Measurements from ENCODE around the gene USP47.

Gene USP47

GRCh38 chr11:12003336-12003735, 161.6 kb downstream of the USP47 start:
- no peaks in the 10 kb centered on the region for H3K36me3 ChIP-seq (ENCODE audit: insufficient read depth, low read length)
- no peaks in the 10 kb centered on the region for H3K9me3 ChIP-seq (ENCODE audit: low read length)
- no peak overlapping the region for H3K27ac ChIP-seq (ENCODE audit: low read depth, low read length)
- no peak overlapping the region for H3K9ac ChIP-seq (ENCODE audit: low read length)
- no peak overlapping the region for H3K4me3 ChIP-seq (ENCODE audit: low read depth in 1 of 2, low read length in 2 of 2)
- H3K27me3 ChIP-seq (ENCODE audit: control insufficient read depth in 1 of 2, insufficient read depth in 2 of 2, low read length in 2 of 2), result peaks cover 9 to 10% of the 10 kb centered on the region in 2 donors
- H3K4me1 ChIP-seq (ENCODE audit: insufficient read depth, low read length), result peaks cover 6% of the 10 kb centered on the region

GRCh38 chr11:12003815-12004214, 162.0 kb downstream of the USP47 start:
- H3K9me3 ChIP-seq (ENCODE audit: low read length), result no peaks in the 10 kb centered on the region
- no peak overlapping the region for H3K27ac ChIP-seq (ENCODE audit: low read depth, low read length)
- H3K4me1 ChIP-seq (ENCODE audit: insufficient read depth, low read length), result peaks cover 6% of the 10 kb centered on the region
- H3K27me3 ChIP-seq (ENCODE audit: control insufficient read depth in 1 of 2, insufficient read depth in 2 of 2, low read length in 2 of 2), result peaks cover 10 to 14% of the 10 kb centered on the region in 2 donors
- H3K4me3 ChIP-seq (ENCODE audit: low read depth in 1 of 2, low read length in 2 of 2), result no peak overlapping the region
- H3K36me3 ChIP-seq (ENCODE audit: insufficient read depth, low read length), result no peaks in the 10 kb centered on the region
- H3K9ac ChIP-seq (ENCODE audit: low read length), result no peak overlapping the region

- no peak overlapping the region for H3K9ac ChIP-seq (ENCODE audit: low read length)
- peaks cover 11% of the 10 kb centered on the region for H3K4me1 ChIP-seq (ENCODE audit: insufficient read depth, low read length)
- H3K9me3 ChIP-seq (ENCODE audit: low read length), result no peaks in the 10 kb centered on the region
- H3K36me3 ChIP-seq (ENCODE audit: insufficient read depth, low read length), result no peaks in the 10 kb centered on the region
- no peak overlapping the region for H3K27ac ChIP-seq (ENCODE audit: low read depth, low read length)
- no peak overlapping the region for H3K4me3 ChIP-seq (ENCODE audit: low read depth in 1 of 2, low read length in 2 of 2)
- H3K27me3 ChIP-seq (ENCODE audit: control insufficient read depth in 1 of 2, insufficient read depth in 2 of 2, low read length in 2 of 2), result peaks cover 10 to 16% of the 10 kb centered on the region in 2 donors
Measured at GRCh38 chr11:12005061-12005460, 163.3 kb downstream of the USP47 start.

- no peaks in the 10 kb centered on the region for H3K9me3 ChIP-seq (ENCODE audit: low read length)
- peaks cover 11% of the 10 kb centered on the region for H3K4me1 ChIP-seq (ENCODE audit: insufficient read depth, low read length)
- H3K36me3 ChIP-seq (ENCODE audit: insufficient read depth, low read length), result no peaks in the 10 kb centered on the region
- no peak overlapping the region for H3K9ac ChIP-seq (ENCODE audit: low read length)
- H3K27ac ChIP-seq (ENCODE audit: low read depth, low read length), result no peak overlapping the region
- H3K27me3 ChIP-seq (ENCODE audit: control insufficient read depth in 1 of 2, insufficient read depth in 2 of 2, low read length in 2 of 2), result peaks cover 10 to 16% of the 10 kb centered on the region in 2 donors
- no peak overlapping the region for H3K4me3 ChIP-seq (ENCODE audit: low read depth in 1 of 2, low read length in 2 of 2)
Measured at GRCh38 chr11:12005476-12005875, 163.7 kb downstream of the USP47 start.

- Histone ChIP-seq H3K27ac (ENCODE audit: low read depth, low read length) (no peak overlapping the region), H3K9ac (ENCODE audit: low read length) (no peak overlapping the region), H3K27me3 (ENCODE audit: control insufficient read depth in 1 of 2, insufficient read depth in 2 of 2, low read length in 2 of 2) (peaks cover 10 to 16% of the 10 kb centered on the region in 2 donors), H3K4me1 (ENCODE audit: insufficient read depth, low read length) (peaks cover 11% of the 10 kb centered on the region), H3K36me3 (ENCODE audit: insufficient read depth, low read length) (no peaks in the 10 kb centered on the region), H3K4me3 (ENCODE audit: low read depth in 1 of 2, low read length in 2 of 2) (no peak overlapping the region), H3K9me3 (ENCODE audit: low read length) (no peaks in the 10 kb centered on the region)
Measured at GRCh38 chr11:12006552-12007229, 164.9 kb downstream of the USP47 start.

DNA sequence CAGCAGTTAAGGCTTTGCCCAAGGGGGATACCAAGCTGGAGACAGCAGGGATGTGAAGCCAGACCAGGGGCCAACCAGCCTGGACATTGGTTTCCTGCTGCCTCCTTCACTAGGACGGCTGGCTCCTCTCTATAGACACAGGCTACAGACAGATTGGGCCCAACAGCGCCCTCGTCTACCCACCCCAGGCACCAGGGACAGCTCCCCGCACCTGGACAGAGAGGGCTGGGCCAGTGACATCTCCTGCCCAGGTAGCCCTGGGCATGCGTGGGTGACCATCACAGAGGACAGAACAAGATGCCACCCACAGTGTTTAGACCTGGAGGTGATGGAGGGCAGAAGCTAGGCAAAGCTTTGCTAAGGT, 165.4 kb downstream of the USP47 start:
- Histone ChIP-seq H3K9ac (ENCODE audit: low read length) (no peak overlapping the region), H3K4me1 (ENCODE audit: insufficient read depth, low read length) (peaks cover 11% of the 10 kb centered on the region), H3K27ac (ENCODE audit: low read depth, low read length) (no peak overlapping the region), H3K9me3 (ENCODE audit: low read length) (no peaks in the 10 kb centered on the region), H3K27me3 (ENCODE audit: control insufficient read depth in 1 of 2, insufficient read depth in 2 of 2, low read length in 2 of 2) (peaks cover 10 to 16% of the 10 kb centered on the region in 2 donors), H3K4me3 (ENCODE audit: low read depth in 1 of 2, low read length in 2 of 2) (peak overlapping the region in 1 of 2 donors; percentile 69), H3K36me3 (ENCODE audit: insufficient read depth, low read length) (no peaks in the 10 kb centered on the region)

DNA sequence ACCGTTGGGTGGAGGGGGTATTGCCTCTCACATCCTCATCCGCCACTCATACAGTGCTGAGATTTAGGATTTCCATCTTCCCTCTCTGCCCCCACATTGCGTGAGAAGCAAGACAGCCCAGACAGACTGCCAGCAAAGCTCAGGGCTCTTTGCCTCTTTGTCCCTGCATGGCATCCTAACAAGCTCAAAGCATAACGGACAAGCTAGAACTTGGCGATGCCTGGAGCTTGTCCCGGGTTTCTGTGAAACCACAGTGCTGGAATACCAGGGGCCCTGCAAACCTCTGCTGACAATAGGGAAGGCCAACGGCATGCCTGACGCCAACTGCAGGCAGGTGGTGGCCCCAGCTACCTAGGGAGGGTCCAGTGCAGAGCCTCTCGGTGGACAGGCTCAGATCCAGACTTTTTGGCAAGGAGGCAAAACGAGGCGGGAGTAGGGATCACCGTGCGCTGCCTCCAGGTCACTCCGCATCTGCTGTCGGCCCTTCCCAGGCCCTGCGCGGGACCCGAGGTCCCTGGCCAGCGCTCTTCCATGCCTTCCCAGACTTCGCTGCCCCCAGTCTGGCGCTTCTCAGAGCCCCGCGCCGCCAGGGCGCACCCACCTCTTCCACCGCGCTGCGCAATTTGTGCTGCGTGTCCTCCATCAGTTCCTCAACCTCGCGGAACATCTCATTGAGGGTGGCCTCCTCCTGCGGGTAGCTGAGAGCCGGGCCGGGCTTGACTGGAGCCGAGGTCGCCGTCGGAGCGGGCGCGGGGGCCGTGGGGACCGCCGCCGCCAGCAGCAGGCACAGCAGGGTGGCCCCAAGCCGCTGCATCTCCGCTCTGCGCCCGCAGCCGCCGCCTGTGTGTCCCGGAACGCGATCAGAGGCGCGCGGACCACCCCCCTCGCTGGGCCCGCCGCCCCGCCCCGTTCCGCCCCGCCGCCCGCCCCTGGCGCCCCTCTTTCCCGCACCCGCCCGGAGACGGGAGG, 166.3 kb downstream of the USP47 start, which contains the start of gene DKK3:
TSS of gene DKK3 (minus strand) at position 858 of the 969 bp plus-strand sequence. CDS start at position 814, 44 bp downstream.
- peaks cover 11% of the 10 kb centered on the region for H3K4me1 ChIP-seq (ENCODE audit: insufficient read depth, low read length)
- H3K36me3 ChIP-seq (ENCODE audit: insufficient read depth, low read length), result no peaks in the 10 kb centered on the region
- H3K9me3 ChIP-seq (ENCODE audit: low read length), result no peaks in the 10 kb centered on the region
- peak within 1 kb of the TSS; percentile 11 for H3K9ac ChIP-seq (ENCODE audit: low read length)
- H3K27ac ChIP-seq (ENCODE audit: low read depth, low read length), result peak within 1 kb of the TSS; percentile 29
- H3K27me3 ChIP-seq (ENCODE audit: control insufficient read depth in 1 of 2, insufficient read depth in 2 of 2, low read length in 2 of 2), result peaks cover 10 to 16% of the 10 kb centered on the region in 2 donors
- H3K4me3 ChIP-seq (ENCODE audit: low read depth in 1 of 2, low read length in 2 of 2), result peak within 1 kb of the TSS; percentile 43 to 69
